ENCODE measurements around the gene KCNE4.

KCNE4 gene

GRCh38 chr2:223083402-223084070, 31.5 kb downstream of the KCNE4 start:
- TF ChIP-seq, protein P1, sequence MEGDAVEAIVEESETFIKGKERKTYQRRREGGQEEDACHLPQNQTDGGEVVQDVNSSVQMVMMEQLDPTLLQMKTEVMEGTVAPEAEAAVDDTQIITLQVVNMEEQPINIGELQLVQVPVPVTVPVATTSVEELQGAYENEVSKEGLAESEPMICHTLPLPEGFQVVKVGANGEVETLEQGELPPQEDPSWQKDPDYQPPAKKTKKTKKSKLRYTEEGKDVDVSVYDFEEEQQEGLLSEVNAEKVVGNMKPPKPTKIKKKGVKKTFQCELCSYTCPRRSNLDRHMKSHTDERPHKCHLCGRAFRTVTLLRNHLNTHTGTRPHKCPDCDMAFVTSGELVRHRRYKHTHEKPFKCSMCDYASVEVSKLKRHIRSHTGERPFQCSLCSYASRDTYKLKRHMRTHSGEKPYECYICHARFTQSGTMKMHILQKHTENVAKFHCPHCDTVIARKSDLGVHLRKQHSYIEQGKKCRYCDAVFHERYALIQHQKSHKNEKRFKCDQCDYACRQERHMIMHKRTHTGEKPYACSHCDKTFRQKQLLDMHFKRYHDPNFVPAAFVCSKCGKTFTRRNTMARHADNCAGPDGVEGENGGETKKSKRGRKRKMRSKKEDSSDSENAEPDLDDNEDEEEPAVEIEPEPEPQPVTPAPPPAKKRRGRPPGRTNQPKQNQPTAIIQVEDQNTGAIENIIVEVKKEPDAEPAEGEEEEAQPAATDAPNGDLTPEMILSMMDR (IDR thresholded peaks at IDR 0.05), result no peak
- H3K27ac ChIP-seq, result no peak overlapping the region
- DNase-seq (ENCODE audit: low spot score), result no peak
- no peak overlapping the region for H3K4me3 ChIP-seq

GRCh38 chr2:223084873-223085272, 32.9 kb downstream of the KCNE4 start:
- no peak overlapping the region for H3K4me3 ChIP-seq
- TF ChIP-seq, protein P1 (IDR thresholded peaks at IDR 0.05), result no peak
- H3K27ac ChIP-seq, result no peak overlapping the region
- DNase-seq (ENCODE audit: low spot score), result no peak

DNA sequence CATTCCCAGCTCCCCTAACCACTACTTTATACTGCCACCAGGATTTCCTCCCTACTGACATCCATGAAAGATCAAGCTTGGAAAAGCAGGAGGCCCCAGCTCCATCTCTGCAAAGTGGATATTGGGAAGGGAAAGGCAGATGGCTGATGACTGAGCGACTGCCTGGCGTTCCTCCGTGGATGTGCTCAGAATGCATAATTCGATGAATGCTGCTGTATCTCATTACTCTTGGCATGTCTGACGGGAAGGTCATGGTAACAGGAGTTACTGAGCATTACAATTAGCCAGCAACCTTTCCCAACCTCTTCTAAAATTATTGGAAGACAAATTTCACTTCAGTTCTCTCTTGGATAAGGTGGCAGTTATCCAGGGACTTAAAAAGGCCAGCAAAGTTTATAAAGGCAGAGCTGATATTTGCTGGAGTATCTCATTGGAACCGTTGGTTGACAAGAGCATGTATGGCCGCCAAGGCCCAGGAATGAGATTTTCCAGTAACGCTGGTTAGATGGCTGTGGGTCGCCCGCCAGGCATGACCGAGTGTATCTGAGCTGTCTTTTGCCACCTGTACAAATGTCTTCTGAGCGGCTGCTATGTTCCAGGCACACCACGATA, 34.5 kb downstream of the KCNE4 start:
- TF ChIP-seq, protein P1 (IDR thresholded peaks at IDR 0.05), result no peak
- H3K4me3 ChIP-seq, result no peak overlapping the region
- H3K27ac ChIP-seq, result no peak overlapping the region
- no peak for DNase-seq (ENCODE audit: low spot score)

GRCh38 chr2:223087466-223087865, 35.5 kb downstream of the KCNE4 start:
- TF ChIP-seq, protein P1 (IDR thresholded peaks at IDR 0.05), result no peak
- H3K27ac ChIP-seq, result no peak overlapping the region
- H3K4me3 ChIP-seq, result no peak overlapping the region
- DNase-seq (ENCODE audit: low spot score), result no peak

DNA sequence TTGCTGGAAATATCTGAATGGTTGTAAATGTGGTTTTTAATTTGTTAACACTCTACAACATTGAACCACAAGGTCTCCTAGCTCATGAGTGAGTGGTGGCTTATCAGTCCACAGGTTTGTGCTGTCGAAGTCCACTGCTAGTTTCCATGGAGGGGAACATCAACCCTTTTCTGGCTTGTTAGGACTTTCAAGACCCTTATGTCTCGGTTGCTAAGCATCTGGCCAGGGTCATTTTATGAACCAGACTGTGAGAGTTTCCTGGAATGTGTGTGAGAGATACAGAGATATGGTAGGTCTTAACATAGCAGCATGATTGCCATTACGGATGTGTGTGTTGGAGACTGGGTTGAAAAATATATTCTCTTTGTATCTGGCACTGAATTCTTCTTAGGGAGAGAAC, 36.9 kb downstream of the KCNE4 start:
- no peak overlapping the region for H3K27ac ChIP-seq

DNA sequence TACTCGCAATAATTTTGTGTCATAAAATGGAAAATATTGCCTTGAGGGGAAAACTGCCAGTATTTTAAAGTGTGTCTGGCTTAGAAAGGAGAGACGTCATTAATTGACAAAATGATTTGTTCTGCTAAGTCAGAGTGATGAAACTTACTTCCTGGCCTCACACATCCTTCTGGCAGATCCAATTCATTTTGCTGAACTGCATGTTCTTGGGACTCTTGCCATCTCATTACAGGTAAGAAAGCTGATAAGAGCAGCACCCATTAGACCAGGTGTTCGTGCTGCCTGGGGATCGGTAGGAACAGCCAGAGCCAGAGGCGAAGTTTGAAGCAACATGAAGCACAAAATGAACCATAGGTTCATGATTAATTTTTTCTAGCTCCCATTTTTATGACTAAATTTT, 38.0 kb downstream of the KCNE4 start:
- no peak for DNase-seq (ENCODE audit: low spot score)
- Histone ChIP-seq H3K4me3 (no peak overlapping the region), H3K27ac (no peak overlapping the region)
- TF ChIP-seq, protein P1 (IDR thresholded peaks at IDR 0.05), result no peak

More for the DNA sequence above, 36.9 kb downstream of the KCNE4 start:
- no peak overlapping the region for H3K4me3 ChIP-seq
- DNase-seq (ENCODE audit: low spot score), result no peak
- TF ChIP-seq, protein P1 (IDR thresholded peaks at IDR 0.05), result no peak
